Gastroesophageal sphincter (tissue), 3 donors: ENCODE results near the gene CREM.

Source experiments
- EP300 ChIP-seq: sonication (generic); formaldehyde crosslinking; IDR thresholded peaks from one replicate; pipeline ENCODE4 v1.6.1; 2017; ENCODE audit warnings: antibody characterized with exemption, mild to moderate bottlenecking
- POLR2A ChIP-seq, 2 donors: fragments of 450-650 bp; IDR thresholded peaks; one replicate each; pipeline ENCODE4 v1.6.1; 2017; ENCODE audit warnings: antibody characterized with exemption in 2 of 2, mild to moderate bottlenecking in 2 of 2, moderate library complexity in 1 of 2
- TF ChIP-seq, protein P1 (sequence below), 4 experiments: fragments of 200-600 bp in 2 of 4; fragments of 450-650 bp in 2 of 4; sonication (generic) in 1 of 4; IDR thresholded peaks; one replicate each; pipeline ENCODE4 v1.5.1; 2017 to 2019; ENCODE audit warnings: antibody characterized with exemption in 4 of 4, mild to moderate bottlenecking in 2 of 4, moderate library complexity in 2 of 4

DNA sequence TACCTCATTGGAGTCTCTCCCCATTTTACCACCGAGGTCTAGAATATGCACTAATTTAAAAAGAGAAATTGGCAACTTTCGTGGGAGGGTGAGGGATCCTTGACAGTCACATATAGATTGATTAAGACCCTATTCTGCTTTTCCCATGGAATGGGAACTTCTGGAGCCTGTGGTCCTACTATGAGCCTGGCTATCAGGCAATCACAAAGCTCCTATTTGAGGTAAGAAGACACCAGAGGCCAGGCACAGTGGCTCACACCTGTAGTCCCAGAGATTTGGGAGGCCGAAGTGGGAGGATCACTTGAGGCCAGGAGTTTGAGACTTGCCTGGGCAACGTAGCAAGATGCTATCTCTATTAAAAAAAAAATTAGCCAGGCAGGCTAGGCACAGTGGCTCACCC, 105.0 kb downstream of the CREM start:
- TF ChIP-seq EP300 (no peak), POLR2A (IDR thresholded peaks at IDR 0.05) (no peak)
- TF ChIP-seq, protein P1, sequence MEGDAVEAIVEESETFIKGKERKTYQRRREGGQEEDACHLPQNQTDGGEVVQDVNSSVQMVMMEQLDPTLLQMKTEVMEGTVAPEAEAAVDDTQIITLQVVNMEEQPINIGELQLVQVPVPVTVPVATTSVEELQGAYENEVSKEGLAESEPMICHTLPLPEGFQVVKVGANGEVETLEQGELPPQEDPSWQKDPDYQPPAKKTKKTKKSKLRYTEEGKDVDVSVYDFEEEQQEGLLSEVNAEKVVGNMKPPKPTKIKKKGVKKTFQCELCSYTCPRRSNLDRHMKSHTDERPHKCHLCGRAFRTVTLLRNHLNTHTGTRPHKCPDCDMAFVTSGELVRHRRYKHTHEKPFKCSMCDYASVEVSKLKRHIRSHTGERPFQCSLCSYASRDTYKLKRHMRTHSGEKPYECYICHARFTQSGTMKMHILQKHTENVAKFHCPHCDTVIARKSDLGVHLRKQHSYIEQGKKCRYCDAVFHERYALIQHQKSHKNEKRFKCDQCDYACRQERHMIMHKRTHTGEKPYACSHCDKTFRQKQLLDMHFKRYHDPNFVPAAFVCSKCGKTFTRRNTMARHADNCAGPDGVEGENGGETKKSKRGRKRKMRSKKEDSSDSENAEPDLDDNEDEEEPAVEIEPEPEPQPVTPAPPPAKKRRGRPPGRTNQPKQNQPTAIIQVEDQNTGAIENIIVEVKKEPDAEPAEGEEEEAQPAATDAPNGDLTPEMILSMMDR (IDR thresholded peaks at IDR 0.05) = no peak
